Mesothelial cell of epicardium (in vitro differentiated cells): Measurements from ENCODE around the gene EFNA1. TPM values are rescaled to one million over a fixed set of nuclear protein-coding genes. Genes with fewer than 3 reads are reported as not detected.
A peak's percentile ranks its signal among the peaks of the same experiment; 100 is the strongest.
"Not testable (repeated sequence)": the region's sequence is repeated elsewhere in the genome, so short reads cannot be mapped to it uniquely, and the experiment has no call there.

ENCODE experiments used
- DNase-seq, 2 experiments: peaks; one replicate each; pipeline ENCODE4 v3.0.0; 2021; ENCODE audit warnings: low spot score in 2 of 2; ENCODE audit not compliant: unreplicated experiment in 2 of 2
- H3K27ac Mint-ChIP-seq: 2 replicates; pipeline ENCODE4 v1.8.0; 2021; ENCODE audit warnings: mixed read lengths
- H3K27me3 Mint-ChIP-seq: 2 replicates; pipeline ENCODE4 v1.8.0; 2021; ENCODE audit warnings: low read depth, mixed read lengths
- H3K36me3 Mint-ChIP-seq: 2 replicates; pipeline ENCODE4 v1.8.0; 2021; ENCODE audit warnings: mixed read lengths
- H3K4me1 Mint-ChIP-seq: 2 replicates; pipeline ENCODE4 v1.8.0; 2021; ENCODE audit warnings: mixed read lengths
- H3K4me3 Mint-ChIP-seq: 2 replicates; pipeline ENCODE4 v1.8.0; 2021; ENCODE audit warnings: mild to moderate bottlenecking, moderate library complexity, mixed read lengths
- H3K9me3 Mint-ChIP-seq: 2 replicates; pipeline ENCODE4 v1.8.0; 2021; ENCODE audit warnings: mixed read lengths
- CTCF ChIP-seq: fragments of 200-600 bp; sonication (generic); IDR thresholded peaks from one replicate; pipeline ENCODE4 v1.5.0; 2021; ENCODE audit warnings: antibody characterized with exemption; ENCODE audit not compliant: unreplicated experiment
- total RNA-seq: library from RNA; stranded (reverse); gene quantifications from 3 replicates; pipeline ENCODE4 v1.2.1, GENCODE V29; 2021

Gene EFNA1
- total RNA-seq, 1 donor from 2014 or later = 92.4 TPM

- TF ChIP-seq CTCF = peak; percentile 83
- peaks cover 8% of the 10 kb centered on the region for H3K36me3 Mint-ChIP-seq
- peak overlapping the region; percentile 60 for H3K4me3 Mint-ChIP-seq
- peaks cover 13% of the 10 kb centered on the region for H3K4me1 Mint-ChIP-seq
- H3K27me3 Mint-ChIP-seq = no peaks in the 10 kb centered on the region
- H3K27ac Mint-ChIP-seq = peak overlapping the region; percentile 77
- DNase-seq = peak; percentile 82 to 91
- no peaks in the 10 kb centered on the region for H3K9me3 Mint-ChIP-seq
Observed at GRCh38 chr1:155167166-155168104, 39.8 kb downstream of the EFNA1 start.

- H3K36me3 Mint-ChIP-seq, H3K9me3 Mint-ChIP-seq, H3K27ac Mint-ChIP-seq, H3K4me3 Mint-ChIP-seq, H3K27me3 Mint-ChIP-seq, DNase-seq: not testable (repeated sequence)
- H3K4me1 Mint-ChIP-seq = peaks cover 17% of the 10 kb centered on the region
Observed at GRCh38 chr1:155168105-155168445, 40.4 kb downstream of the EFNA1 start.

GRCh38 chr1:155168456-155169210 lies 41.0 kb downstream of the EFNA1 start:
- Mint-ChIP-seq H3K27ac (no peak overlapping the region), H3K4me3 (no peak overlapping the region)

GRCh38 chr1:155169541-155169940 lies 41.9 kb downstream of the EFNA1 start:
- Mint-ChIP-seq H3K27me3 (peaks cover 6% of the 10 kb centered on the region), H3K4me3 (no peak overlapping the region), H3K27ac (no peak overlapping the region), H3K9me3 (no peaks in the 10 kb centered on the region), H3K4me1 (peaks cover 27% of the 10 kb centered on the region), H3K36me3 (peaks cover 8% of the 10 kb centered on the region)
- TF ChIP-seq CTCF = no peak
- DNase-seq = no peak

More at GRCh38 chr1:155168456-155169210, 41.0 kb downstream of the EFNA1 start:
- Mint-ChIP-seq H3K27me3 (peaks cover 2% of the 10 kb centered on the region), H3K9me3 (no peaks in the 10 kb centered on the region), H3K36me3 (peaks cover 8% of the 10 kb centered on the region), H3K4me1 (peaks cover 22% of the 10 kb centered on the region)
- DNase-seq = no peak
- no peak for TF ChIP-seq CTCF

- peaks cover 11% of the 10 kb centered on the region for H3K27me3 Mint-ChIP-seq
- no peak for TF ChIP-seq CTCF
- no peaks in the 10 kb centered on the region for H3K9me3 Mint-ChIP-seq
- H3K27ac Mint-ChIP-seq = no peak overlapping the region
- peaks cover 8% of the 10 kb centered on the region for H3K36me3 Mint-ChIP-seq
- DNase-seq = no peak
- H3K4me1 Mint-ChIP-seq = peaks cover 32% of the 10 kb centered on the region
- no peak overlapping the region for H3K4me3 Mint-ChIP-seq
Observed at GRCh38 chr1:155170101-155170785, 42.6 kb downstream of the EFNA1 start.
